ENCODE results near the gene SERHL2.

The SERHL2 gene

DNA sequence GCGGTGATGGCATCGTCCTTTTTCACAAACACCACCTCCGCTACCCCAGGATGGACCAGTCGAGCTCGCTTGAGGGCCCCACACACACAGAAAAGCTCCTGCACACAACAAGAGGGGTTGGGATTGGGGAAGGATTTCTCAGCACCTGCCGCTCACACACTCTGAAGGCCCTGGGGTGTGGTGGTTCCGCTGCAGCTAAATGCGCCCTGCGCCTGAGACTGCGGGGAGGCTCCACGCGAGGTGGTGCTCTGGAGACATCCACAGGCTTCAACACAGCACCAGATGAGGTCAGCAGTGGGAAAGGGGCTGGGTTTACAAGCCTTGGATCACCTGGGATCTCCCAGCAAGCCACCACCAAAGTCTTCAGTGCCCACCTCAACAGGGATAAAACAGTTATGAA is 38.2 kb downstream of the SERHL2 start:
- TF ChIP-seq, protein P1, sequence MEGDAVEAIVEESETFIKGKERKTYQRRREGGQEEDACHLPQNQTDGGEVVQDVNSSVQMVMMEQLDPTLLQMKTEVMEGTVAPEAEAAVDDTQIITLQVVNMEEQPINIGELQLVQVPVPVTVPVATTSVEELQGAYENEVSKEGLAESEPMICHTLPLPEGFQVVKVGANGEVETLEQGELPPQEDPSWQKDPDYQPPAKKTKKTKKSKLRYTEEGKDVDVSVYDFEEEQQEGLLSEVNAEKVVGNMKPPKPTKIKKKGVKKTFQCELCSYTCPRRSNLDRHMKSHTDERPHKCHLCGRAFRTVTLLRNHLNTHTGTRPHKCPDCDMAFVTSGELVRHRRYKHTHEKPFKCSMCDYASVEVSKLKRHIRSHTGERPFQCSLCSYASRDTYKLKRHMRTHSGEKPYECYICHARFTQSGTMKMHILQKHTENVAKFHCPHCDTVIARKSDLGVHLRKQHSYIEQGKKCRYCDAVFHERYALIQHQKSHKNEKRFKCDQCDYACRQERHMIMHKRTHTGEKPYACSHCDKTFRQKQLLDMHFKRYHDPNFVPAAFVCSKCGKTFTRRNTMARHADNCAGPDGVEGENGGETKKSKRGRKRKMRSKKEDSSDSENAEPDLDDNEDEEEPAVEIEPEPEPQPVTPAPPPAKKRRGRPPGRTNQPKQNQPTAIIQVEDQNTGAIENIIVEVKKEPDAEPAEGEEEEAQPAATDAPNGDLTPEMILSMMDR (IDR thresholded peaks at IDR 0.05) = no peak

DNA sequence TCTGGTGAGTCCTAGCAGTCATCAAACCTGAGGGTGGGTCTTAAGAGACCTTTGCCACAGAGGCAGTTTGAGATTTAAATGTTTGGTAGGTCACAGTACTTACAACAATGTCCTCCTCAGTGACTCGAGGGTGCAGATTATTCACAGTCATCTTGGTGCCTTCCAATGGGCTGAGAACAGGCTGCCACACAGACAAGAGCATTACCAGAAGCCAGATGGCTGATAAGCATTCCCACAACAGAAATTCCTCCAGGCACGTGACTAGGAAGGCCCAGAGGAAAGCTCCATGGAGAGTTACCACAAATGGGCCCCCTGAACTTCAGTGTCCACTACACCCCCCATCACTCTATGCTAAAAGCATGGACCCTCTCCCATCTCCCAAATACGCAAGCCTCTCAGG is 41.7 kb downstream of the SERHL2 start:
- TF ChIP-seq, protein P1 (IDR thresholded peaks at IDR 0.05) = no peak

DNA sequence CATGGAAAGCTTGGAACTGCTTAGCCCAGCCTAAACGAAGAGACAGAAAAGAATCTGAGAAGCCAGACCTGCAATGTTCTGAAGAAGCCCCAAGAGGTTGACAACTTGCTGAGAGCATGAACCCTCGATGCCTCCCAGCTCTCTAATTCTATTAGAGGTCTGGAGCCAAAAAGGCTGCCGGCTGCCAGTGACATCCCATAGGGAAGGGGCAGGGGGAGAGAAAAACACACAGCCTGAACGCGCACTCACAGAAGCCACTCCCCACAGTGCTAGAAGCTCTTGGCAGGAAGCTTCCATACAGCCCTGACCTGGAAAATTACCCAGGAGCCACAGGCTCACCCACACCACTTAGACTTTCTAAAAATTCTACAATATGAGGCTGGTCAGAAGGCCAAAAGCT is 42.6 kb downstream of the SERHL2 start:
- TF ChIP-seq, protein P1 (IDR thresholded peaks at IDR 0.05) = no peak

- TF ChIP-seq, protein P1 (IDR thresholded peaks at IDR 0.05) = no peak
Measured at GRCh38 chr22:42596863-42597530, 43.2 kb downstream of the SERHL2 start.

DNA sequence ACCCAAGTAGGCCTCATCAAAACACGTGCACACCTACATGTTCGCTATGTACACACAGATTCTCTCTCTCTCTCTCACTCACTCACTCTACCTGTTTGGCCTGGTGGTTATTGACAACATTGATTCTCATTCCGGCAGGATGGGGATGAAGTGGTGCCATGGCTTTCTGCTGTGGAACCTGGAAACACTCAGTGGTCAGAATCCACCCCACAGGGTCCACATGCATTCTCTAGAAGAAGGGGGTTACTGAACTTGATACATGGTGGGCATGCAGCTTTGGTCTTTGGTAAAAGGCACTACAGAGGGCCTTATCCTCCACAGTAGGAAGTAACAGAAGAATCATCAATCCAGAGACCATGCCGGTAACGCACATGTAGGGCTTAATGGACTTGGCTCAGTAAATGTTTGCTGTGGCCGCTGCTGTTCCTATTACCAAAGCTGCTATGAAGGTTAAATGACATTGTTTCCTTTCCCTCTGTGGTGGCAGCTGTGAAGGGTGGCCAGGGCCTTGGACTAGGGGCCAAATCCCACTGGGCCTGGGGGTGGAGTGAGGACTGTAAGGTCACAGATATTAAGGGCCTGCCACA is 48.2 kb downstream of the SERHL2 start:
- TF ChIP-seq, protein P1 (IDR thresholded peaks at IDR 0.05) = no peak

- TF ChIP-seq, protein P1 (IDR thresholded peaks at IDR 0.05) = no peak
Measured at GRCh38 chr22:42602470-42602869, 48.7 kb downstream of the SERHL2 start.

DNA sequence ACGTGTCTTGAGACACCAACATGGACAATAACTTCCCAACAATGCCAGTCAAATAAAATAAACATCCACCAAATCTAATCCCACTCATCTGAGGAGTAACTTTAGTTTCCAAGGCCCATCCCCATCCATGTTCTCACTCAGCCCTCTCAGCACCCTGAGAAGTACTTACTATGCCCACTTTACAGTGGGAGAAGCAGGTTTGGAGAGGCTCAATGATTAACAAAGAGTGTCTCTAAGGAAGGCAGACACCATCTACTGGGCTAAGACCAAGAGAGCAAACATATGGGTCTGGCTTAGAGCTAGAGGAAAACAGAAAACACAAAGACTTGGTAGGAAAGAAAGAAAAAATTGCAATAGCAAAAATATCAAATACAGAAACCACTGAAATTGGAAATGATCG is 49.7 kb downstream of the SERHL2 start:
- TF ChIP-seq, protein P1 (IDR thresholded peaks at IDR 0.05) = no peak
